GM15510 (cell line): ENCODE results near the gene MTCL1.

Source experiments
- POLR2A ChIP-seq: IDR thresholded peaks from 3 replicates; pipeline ENCODE4 v1.6.1; 2011; ENCODE audit warnings: borderline replicate concordance; ENCODE audit not compliant: insufficient read length; ENCODE audit errors: extremely low read depth

The MTCL1 gene

DNA sequence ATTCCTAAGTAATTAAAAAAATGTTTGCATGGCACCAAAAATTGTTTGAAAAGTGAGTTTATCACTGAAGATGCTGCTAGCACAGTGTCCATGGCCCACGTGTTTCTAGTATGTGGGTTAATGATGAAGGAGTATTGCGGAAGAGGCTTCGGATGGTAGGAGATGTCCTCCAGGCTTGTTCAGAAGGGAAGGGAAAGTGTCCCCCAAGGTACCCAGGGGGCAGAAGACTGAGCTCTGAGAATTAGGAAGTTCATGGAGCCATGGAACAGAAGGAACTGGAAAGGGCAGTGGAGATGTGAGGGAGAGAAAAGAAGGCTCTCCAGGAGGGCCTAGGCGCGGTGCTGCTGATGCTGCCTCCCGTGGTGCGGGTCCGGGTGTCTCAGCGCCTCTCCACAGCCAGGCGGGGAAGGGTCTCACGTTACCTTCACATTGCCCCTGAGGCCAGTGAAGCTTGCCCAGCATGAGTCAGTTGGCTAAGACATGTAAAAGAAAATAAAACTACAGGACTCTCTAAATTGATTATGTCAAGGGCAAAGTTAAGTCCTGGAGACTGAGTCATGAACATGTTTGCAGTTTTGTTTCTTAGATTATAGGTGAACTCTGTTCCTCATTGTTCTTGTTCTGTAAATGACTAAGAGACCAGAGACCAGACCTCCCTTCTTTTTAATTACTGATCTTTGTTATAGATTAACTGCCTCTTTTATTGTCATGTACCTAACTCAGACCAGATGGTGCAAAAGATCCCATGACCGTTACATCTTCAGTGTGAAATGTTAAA lies 89.0 kb downstream of the MTCL1 start:
- TF ChIP-seq POLR2A, result no peak

DNA sequence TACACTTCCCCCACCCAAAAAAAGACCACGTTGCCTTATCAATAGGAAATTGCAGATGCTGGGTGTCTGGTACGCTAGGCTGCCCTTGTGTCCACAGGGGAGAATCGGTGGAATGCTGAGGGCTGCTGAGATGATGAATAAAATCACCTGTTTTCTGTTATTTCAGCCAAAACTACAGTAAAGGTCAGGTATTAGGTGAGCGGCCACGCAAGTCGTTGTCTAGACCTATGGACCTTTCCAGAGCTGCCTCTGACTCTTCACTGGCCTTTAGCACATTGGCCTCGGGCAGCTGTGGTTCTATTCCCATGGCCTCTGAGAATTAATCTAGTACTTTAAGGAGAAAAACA lies 89.6 kb downstream of the MTCL1 start:
- no peak for TF ChIP-seq POLR2A

GRCh38 chr18:8795586-8796325 lies 90.4 kb downstream of the MTCL1 start:
- no peak for TF ChIP-seq POLR2A

DNA sequence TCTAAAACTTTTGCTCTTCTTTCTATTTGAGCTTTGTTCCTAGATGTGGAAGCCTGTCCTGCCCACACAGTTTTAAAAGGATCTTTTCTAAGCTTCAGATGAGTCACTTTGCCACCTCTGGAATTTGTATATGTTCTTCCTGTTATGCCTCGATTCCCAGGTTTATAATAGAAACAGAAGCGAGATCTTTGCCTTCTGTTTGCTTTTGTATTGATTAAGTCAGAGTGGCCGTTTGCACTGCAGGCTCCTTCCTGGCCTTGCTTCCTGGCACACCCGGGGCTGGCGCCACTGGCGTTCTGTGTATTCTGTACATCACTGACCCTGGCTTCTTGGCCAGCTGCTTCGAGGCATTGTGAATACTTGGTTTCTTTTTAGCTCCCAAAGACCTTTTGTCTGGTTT lies 91.8 kb downstream of the MTCL1 start:
- no peak for TF ChIP-seq POLR2A

GRCh38 chr18:8799001-8799400 lies 93.6 kb downstream of the MTCL1 start:
- TF ChIP-seq POLR2A, result no peak

DNA sequence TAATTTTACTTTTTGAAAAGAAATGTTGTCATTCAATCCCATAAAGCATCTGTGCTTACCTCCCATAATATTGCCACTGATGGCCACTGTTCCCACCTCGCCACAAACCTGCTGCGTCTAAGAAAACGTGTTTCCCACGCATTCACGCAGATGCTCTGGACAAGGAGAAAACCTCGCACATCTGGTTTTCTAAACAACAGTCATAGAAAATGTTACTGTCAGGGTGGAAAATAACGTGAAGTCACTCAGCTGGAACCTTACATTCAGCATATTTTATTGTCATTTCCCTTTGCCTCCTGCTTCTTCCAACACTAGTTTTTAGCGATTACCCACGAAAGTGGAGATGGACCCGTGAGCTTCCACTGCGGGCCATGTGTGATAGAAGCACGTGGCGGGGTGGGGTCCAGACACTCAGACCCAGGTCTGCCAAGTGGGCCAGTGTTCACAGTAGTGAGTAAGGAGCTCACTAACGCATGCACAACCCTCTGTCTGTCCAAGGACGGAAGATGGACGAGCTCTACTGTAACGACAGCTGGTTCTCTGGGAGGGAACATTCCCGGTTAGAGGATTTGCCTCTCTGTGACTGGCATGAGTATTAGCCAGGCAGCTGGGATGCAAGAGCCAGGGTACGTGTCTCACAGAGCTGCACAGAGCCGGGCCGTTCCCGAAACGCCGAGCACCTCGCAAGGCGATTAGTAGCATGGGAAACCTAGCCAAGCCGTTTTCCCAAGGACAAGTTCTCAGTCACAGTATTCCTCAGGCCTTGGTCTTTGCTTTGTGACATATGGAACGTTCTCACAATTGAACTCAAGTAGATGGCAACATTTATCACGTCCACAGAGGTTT lies 94.5 kb downstream of the MTCL1 start:
- no peak for TF ChIP-seq POLR2A

- TF ChIP-seq POLR2A, result no peak
These were observed 95.1 kb downstream of the MTCL1 start for GRCh38 chr18:8800445-8800844.

- TF ChIP-seq POLR2A, result no peak
These were observed 95.5 kb downstream of the MTCL1 start for GRCh38 chr18:8800876-8801262.

DNA sequence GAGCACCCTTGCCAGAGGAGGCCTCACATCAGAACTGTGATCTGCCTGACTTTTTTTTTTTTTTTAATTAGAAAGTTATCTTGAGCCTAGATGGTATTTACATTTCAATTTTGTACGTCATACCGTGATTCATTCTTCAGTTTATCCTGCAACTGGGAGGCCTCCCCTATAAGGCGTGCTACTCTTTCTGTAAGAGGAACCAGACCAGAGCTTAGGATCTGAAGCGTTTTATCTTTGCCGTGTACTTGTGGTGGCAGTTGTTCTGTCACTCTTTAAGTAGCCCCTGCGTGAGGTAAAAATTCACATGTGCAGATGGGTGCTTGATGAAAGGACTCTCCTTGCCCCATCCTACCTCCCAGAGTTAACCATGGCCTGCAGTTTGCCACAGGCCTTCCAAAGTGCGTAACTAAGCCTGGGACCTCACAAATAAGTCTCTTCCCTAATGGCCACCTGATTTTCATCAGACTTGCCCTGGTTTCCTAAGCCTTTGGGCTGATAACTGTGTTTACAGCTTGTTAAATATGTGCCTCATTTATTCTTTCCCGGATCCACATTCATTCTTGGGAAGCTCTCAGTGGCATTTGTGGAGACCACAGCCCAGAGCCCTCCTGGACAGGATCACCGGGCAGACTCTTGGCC lies 96.0 kb downstream of the MTCL1 start:
- no peak for TF ChIP-seq POLR2A

GRCh38 chr18:8802017-8802672 lies 96.8 kb downstream of the MTCL1 start:
- no peak for TF ChIP-seq POLR2A

DNA sequence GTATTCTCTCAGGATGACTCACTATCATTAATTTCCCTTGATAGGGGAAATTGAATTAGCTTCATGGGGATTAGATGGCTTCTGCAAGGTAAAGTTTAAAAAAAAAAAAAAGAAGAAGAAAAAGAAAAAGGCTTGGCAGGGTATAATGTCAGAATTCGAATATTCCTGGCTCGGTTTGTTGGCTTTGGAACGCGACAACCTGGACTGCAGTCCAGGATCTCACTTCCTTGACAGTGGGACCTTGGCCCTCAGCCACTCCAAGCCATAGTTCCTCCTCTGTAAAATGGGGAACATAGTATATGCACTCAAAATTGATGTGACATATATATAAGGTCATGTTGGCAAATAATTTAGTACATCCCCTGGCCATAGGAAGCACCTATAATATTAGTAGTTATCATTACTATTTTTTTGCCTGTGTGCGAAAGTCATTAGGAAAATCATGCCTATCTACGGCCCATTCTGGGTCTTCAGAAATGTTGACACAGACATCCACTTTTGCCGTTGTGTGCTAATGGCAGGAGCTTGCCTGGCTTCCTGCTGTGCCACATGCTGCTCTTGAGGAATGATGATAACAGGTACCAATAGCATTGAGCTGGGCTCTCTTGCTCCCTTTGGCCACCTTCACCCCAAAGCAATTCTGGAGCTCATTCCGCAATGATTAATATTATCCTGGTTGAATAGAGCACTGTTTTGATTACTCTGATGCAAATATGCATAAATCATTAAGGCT lies 97.9 kb downstream of the MTCL1 start:
- TF ChIP-seq POLR2A, result no peak

DNA sequence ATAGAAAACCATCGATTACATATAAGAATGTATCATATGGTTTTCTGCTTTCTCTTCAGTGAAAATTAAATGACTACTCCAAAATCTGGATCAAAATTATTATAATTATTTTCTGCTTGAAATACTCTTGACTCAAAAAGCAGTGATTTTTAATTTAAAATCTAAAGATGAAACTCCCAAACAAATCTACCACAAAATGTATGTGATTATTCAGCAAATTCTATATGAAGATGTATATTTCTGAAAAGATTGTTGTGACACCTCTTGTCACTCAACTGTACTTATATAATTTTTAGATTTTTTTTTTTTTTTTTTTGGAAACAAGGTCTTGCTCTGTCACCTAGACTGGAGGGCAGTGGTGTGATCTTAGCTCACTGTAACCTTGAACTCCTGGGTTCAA lies 98.6 kb downstream of the MTCL1 start:
- TF ChIP-seq POLR2A, result no peak

- no peak for TF ChIP-seq POLR2A
These were observed 100.2 kb downstream of the MTCL1 start for GRCh38 chr18:8805552-8805951.
